Choroid plexus epithelial cell (primary cell): ENCODE measurements around the gene SAMHD1.

Source experiments
- DNase-seq: peaks from one replicate; pipeline ENCODE4 v3.0.0-alpha.2; 2010; ENCODE audit warnings: low read depth
- H3K4me3 ChIP-seq: 2 replicates; pipeline ENCODE4 v1.5.1; 2011; ENCODE audit warnings: low read depth, mild to moderate bottlenecking, control low read depth, low read length, moderate library complexity
- TF ChIP-seq, protein P1 (sequence below): conservative IDR thresholded peaks from 2 replicates; pipeline ENCODE4 v1.5.1; 2011; ENCODE audit warnings: low read depth, mild to moderate bottlenecking, control low read depth, inconsistent platforms, low read length, moderate library complexity

Gene SAMHD1

DNA sequence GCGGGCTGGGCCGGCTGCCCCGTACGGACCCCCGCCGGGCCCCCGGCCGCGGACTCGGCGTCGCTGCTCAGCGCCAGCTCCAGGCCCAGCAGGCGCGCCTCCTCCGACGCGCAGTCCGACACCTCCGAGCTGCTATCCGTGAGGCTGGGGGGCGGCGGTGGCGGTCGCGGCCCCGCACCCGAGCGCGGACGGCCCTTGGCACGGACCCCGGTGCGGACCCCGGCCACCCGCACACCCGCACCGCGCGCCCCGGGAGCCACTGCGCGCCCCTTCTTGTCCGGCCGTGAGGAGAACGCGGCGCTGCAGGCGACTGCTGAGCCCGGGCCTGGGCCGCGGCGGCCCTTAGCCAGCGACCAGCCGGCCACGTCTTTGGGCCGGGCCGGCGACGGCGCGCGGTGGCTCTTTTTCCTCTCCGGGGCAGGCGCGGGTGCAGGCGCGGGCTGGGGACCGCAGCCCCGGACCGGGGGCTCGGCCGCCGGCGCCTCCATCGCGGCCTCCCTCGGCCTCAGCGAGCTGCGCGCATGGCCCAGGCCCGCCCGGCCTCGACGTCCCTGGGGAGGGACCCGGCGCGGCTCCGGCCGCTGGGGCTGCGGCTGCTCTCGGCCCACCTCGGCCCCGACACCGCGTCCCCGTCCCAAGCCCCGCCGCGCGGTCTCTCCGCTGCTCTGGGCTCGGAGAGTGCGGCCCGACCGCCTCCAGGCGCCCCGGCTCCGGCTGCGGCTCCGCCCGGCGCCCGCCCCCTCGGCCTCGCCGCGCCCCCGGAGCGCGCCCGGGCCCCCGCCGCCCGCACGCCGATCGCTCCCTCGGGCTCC lies 88.4 kb downstream of the SAMHD1 start:
- H3K4me3 ChIP-seq, result peak overlapping the region; percentile 64
- no peak for DNase-seq
- TF ChIP-seq, protein P1, sequence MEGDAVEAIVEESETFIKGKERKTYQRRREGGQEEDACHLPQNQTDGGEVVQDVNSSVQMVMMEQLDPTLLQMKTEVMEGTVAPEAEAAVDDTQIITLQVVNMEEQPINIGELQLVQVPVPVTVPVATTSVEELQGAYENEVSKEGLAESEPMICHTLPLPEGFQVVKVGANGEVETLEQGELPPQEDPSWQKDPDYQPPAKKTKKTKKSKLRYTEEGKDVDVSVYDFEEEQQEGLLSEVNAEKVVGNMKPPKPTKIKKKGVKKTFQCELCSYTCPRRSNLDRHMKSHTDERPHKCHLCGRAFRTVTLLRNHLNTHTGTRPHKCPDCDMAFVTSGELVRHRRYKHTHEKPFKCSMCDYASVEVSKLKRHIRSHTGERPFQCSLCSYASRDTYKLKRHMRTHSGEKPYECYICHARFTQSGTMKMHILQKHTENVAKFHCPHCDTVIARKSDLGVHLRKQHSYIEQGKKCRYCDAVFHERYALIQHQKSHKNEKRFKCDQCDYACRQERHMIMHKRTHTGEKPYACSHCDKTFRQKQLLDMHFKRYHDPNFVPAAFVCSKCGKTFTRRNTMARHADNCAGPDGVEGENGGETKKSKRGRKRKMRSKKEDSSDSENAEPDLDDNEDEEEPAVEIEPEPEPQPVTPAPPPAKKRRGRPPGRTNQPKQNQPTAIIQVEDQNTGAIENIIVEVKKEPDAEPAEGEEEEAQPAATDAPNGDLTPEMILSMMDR, result no peak

DNA sequence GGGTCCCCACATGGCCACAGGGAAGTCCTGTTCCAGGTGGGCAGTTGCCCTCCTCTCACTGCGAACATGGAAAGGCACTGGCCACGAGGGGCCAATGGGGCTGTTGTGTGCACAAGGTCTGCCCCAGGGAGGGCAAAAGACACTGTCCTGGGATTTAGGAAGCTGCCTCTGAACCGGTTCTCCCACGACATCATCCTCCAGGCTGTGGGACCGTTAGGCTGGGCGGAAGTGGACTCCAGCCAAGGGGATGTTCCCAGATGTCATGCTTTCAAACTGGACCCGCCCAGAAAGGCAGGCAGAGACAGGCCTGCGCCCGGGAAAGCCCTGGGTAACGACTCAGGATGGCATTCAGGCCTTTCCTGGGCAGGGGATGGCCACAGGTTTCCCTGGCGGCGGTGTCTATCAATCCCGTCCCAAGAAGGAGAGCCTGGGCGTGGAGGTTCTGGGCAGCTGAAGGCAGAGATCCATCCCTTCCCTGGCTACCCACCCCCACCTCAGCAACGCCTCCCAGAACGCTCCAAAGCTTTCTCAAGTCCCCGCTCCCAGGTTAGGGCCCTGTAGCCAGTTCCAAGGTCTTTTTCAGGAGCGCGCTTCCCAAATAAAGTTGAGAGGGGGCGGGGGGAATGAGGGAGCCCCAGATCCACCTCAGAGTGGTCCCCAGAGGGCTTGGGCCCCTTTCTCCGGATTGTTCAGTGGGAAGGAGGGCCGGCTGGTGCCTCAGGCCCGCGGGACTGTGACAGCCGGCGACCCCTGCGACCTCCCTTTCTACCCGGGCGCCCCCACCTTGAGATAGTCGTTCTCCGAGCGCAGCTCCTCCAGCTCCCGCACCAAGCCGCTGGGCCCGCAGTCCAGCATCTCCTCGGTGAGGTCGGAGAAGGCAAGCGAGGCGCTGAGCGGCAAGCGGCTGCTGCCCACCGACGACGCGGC lies 89.4 kb downstream of the SAMHD1 start:
- peak; percentile 70 for DNase-seq
- H3K4me3 ChIP-seq, result peak overlapping the region; percentile 64
- TF ChIP-seq, protein P1, result no peak

DNA sequence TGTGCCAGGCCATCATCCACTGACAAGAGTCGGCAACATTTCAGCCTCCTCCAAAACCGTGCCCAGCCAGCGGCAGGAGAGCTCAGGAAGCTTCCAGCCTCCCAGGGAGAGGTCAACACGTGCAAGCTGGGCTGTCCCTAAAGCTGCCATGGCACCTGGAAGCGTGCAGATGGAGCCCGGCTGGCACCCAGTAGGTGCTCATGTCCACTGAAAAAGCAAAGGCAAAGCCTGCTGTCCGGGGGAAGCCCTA lies 90.0 kb downstream of the SAMHD1 start:
- peak overlapping the region; percentile 64 for H3K4me3 ChIP-seq
- TF ChIP-seq, protein P1, result no peak
- no peak for DNase-seq

DNA sequence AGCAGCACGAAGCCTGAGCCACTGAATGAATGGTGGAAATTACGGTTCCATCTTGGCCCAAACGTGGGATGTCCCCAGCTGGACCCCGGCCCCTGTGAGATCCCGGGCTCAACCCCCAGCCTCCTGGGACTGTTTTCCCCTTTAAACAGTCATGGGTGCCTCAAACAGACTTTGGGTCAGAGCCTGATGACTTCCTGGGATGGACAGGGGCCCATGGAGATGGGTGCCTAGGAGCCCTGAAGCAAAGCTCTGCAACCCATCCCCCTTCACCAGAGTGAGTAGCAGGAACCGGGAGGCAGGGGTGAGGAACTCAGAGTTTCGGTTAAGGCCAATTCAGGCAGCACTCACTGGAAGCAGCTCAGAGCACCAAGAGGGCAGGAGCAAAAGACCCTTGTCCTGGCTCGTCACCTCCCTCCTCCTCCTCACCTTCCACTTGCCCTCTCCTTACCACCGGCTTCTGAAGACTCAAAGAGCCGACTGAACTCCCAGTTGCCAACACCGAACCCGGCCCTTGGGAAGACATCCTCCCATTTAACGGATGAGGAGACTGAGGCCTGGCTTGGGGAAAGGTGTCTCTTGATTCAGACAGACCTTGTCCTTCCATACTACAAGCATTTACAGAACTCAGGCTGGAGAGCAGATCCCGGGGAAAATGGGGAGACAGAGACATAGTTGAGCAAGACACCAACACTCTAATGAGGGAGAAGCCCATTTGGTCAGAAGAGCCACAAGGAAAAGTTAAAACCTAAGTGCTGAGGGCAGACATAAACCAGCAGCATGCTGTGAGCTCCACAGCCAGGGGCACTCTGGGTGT lies 90.5 kb downstream of the SAMHD1 start:
- TF ChIP-seq, protein P1, result no peak
- peak overlapping the region; percentile 64 for H3K4me3 ChIP-seq
- DNase-seq, result no peak

DNA sequence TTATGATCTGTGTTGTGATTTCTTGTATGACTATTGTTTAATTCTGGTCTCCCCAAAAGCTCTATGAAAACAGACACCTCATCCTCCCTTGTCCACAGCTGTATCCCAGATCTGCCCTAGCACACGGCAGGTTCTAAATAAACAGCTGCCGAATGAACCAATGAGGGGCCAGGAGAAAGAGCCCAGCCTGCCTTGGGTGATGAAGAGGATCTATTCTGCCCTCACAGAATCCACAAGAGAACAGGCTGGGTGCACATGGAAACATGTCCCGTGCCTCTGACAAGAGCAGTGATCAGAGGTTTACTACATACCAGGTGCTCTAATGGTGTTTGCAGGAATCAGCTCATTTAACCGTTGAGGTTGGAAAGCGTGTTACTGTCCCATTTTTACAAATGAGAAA lies 91.2 kb downstream of the SAMHD1 start:
- no peak for DNase-seq
- no peak overlapping the region for H3K4me3 ChIP-seq
- TF ChIP-seq, protein P1, result no peak

DNA sequence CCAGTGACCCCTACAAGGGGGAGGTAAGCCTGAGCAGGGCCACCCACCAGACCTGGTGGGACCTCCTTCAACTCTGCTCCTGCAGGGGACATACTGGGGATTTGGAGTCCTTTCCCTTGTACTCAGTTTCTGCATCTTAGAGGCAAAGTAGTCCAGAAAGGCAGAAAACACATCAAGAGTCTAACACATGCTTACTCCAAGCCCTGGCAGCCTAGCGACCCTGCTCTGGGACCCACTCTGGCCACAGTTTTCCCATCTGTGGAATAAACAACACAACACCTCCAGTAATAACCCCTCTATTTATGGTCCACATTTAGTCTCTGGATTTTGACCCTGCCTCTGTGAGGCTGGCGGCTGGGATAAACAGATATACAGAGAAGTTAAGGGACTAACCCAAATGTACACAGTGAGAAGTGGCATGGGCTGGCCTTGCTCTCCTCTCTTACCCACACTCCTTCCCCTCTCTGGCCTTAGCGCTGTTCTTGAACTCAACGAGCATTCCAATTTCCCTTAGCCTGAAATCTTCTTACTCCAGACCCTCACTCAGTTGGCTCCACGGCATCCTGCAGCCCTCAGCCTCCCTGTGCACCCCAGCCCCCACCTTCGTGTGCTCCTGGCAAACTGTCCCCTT lies 91.7 kb downstream of the SAMHD1 start:
- H3K4me3 ChIP-seq, result no peak overlapping the region
- DNase-seq, result no peak
- TF ChIP-seq, protein P1, result no peak
